Endodermal cell (in vitro differentiated cells): Measurements from ENCODE around the gene CASZ1. TPM values are rescaled to one million over a fixed set of nuclear protein-coding genes. Genes with fewer than 3 reads are reported as not detected.
A peak's percentile ranks its signal among the peaks of the same experiment; 100 is the strongest.

Experiments
- DNase-seq: peaks from one replicate; pipeline ENCODE4 v3.0.0-alpha.2; 2017
- H3K27ac ChIP-seq: 2 replicates; pipeline ENCODE4 v1.5.1; 2013; ENCODE audit warnings: mild to moderate bottlenecking, low read depth, low read length, moderate library complexity
- H3K27me3 ChIP-seq: 2 replicates; pipeline ENCODE4 v1.6.1; 2013; ENCODE audit warnings: mild to moderate bottlenecking, low read length, moderate library complexity; ENCODE audit not compliant: insufficient read depth, control insufficient read depth, poor library complexity, severe bottlenecking
- H3K36me3 ChIP-seq: 2 replicates; pipeline ENCODE4 v1.7.0; 2013; ENCODE audit warnings: mild to moderate bottlenecking, low read length, moderate library complexity; ENCODE audit not compliant: control insufficient read depth, insufficient read depth
- H3K4me1 ChIP-seq: one replicate; pipeline ENCODE4 v1.7.0; 2013; ENCODE audit warnings: low read length; ENCODE audit not compliant: control insufficient read depth, insufficient read depth
- H3K4me3 ChIP-seq: 2 replicates; pipeline ENCODE4 v1.5.1; 2013; ENCODE audit warnings: mild to moderate bottlenecking, low read length, moderate library complexity
- H3K9ac ChIP-seq: 2 replicates; pipeline ENCODE4 v1.6.1; 2013; ENCODE audit warnings: mild to moderate bottlenecking, low read length, moderate library complexity; ENCODE audit not compliant: poor library complexity, severe bottlenecking; ENCODE audit errors: extremely low read depth
- H3K9me3 ChIP-seq: 2 replicates; pipeline ENCODE4 v1.6.1; 2013; ENCODE audit warnings: mild to moderate bottlenecking, low read length, moderate library complexity; ENCODE audit not compliant: control insufficient read depth
- H3K27ac Mint-ChIP-seq: 2 replicates; pipeline ENCODE4 v1.8.0; 2020; ENCODE audit warnings: mixed read lengths
- H3K27me3 Mint-ChIP-seq: 2 replicates; pipeline ENCODE4 v1.8.0; 2021; ENCODE audit warnings: mild to moderate bottlenecking, mixed read lengths; ENCODE audit not compliant: insufficient read depth
- H3K36me3 Mint-ChIP-seq: 2 replicates; pipeline ENCODE4 v1.8.0; 2020; ENCODE audit warnings: low read depth, mixed read lengths
- H3K4me1 Mint-ChIP-seq: 2 replicates; pipeline ENCODE4 v1.8.0; 2020; ENCODE audit warnings: mixed read lengths
- H3K4me3 Mint-ChIP-seq: 2 replicates; pipeline ENCODE4 v1.8.0; 2020; ENCODE audit warnings: mild to moderate bottlenecking, moderate library complexity, mixed read lengths
- H3K9me3 Mint-ChIP-seq: 2 replicates; pipeline ENCODE4 v1.8.0; 2020; ENCODE audit warnings: mild to moderate bottlenecking, mixed read lengths
- CTCF ChIP-seq: fragments of 200-600 bp; sonication (generic); conservative IDR thresholded peaks from 2 replicates; pipeline ENCODE4 v1.5.0; 2021; ENCODE audit warnings: antibody characterized with exemption, mild to moderate bottlenecking
- WGBS, 2 experiments: methylation state at CpG; one replicate each; pipeline versions ENCODE4 v1.1.5 to v1.1.7; 2013; ENCODE audit warnings: missing lambda C conversion rate in 2 of 2, mixed read lengths in 1 of 2; ENCODE audit not compliant: insufficient coverage in 1 of 2, insufficient read length in 1 of 2; 5-methylcytosine and 5-hydroxymethylcytosine counted together
- total RNA-seq, 2 donors: library from RNA; stranded (reverse); fragmentation: NEBNext Ultra II Directional in 1 of 2; extraction: Animal tissue kit (Norgen Biotek cat#: 25700) in 1 of 2; gene quantifications; 2 replicates in 1 of 2; 3 replicates in 1 of 2; pipeline ENCODE4 v1.2.1, GENCODE V29; 2021

Gene CASZ1
- total RNA-seq, 2 donors from 2014 or later: 3.5 to 5.9 TPM

- H3K4me3 Mint-ChIP-seq: no peak overlapping the region
- H3K27me3 Mint-ChIP-seq: peaks cover 4% of the 10 kb centered on the region
- no peaks in the 10 kb centered on the region for H3K36me3 ChIP-seq
- no peak overlapping the region for H3K27ac Mint-ChIP-seq
- H3K9me3 ChIP-seq: no peaks in the 10 kb centered on the region
- peak overlapping the region; percentile 97 for H3K27ac ChIP-seq
- WGBS, 2 experiments: 84 to 96% methylated on average over 5 to 7 of the region's 7 CpGs
- no peaks in the 10 kb centered on the region for H3K36me3 Mint-ChIP-seq
- H3K4me1 ChIP-seq: no peaks in the 10 kb centered on the region
- peaks cover 10% of the 10 kb centered on the region for H3K4me1 Mint-ChIP-seq
- H3K9ac ChIP-seq: no peak overlapping the region
- no peak for DNase-seq
- H3K4me3 ChIP-seq: no peak overlapping the region
- H3K9me3 Mint-ChIP-seq: no peaks in the 10 kb centered on the region
- no peaks in the 10 kb centered on the region for H3K27me3 ChIP-seq
- TF ChIP-seq CTCF: no peak
These were observed 86.0 kb downstream of the CASZ1 start for GRCh38 chr1:10710489-10710888.

GRCh38 chr1:10709646-10710045, 86.8 kb downstream of the CASZ1 start:
- H3K36me3 ChIP-seq: no peaks in the 10 kb centered on the region
- 40 to 77% methylated on average over 2 to 19 of the region's 19 CpGs for WGBS, 2 experiments
- no peak overlapping the region for H3K9ac ChIP-seq
- peak overlapping the region; percentile 97 for H3K27ac ChIP-seq
- Mint-ChIP-seq H3K27ac (no peak overlapping the region), H3K36me3 (no peaks in the 10 kb centered on the region), H3K27me3 (peaks cover 4% of the 10 kb centered on the region), H3K9me3 (no peaks in the 10 kb centered on the region), H3K4me1 (peaks cover 7% of the 10 kb centered on the region), H3K4me3 (no peak overlapping the region)
- TF ChIP-seq CTCF: no peak
- no peak for DNase-seq
- no peaks in the 10 kb centered on the region for H3K4me1 ChIP-seq
- H3K27me3 ChIP-seq: peaks cover 5% of the 10 kb centered on the region
- no peaks in the 10 kb centered on the region for H3K9me3 ChIP-seq
- H3K4me3 ChIP-seq: no peak overlapping the region

- Mint-ChIP-seq H3K27ac (no peak overlapping the region), H3K4me3 (no peak overlapping the region)
- H3K27ac ChIP-seq: peak overlapping the region; percentile 97
These were observed 87.3 kb downstream of the CASZ1 start for GRCh38 chr1:10709165-10709564.

More at GRCh38 chr1:10709165-10709564, 87.3 kb downstream of the CASZ1 start:
- Histone ChIP-seq H3K27me3 (peaks cover 10% of the 10 kb centered on the region), H3K36me3 (no peaks in the 10 kb centered on the region), H3K9me3 (no peaks in the 10 kb centered on the region), H3K9ac (no peak overlapping the region), H3K4me3 (no peak overlapping the region), H3K4me1 (no peaks in the 10 kb centered on the region)
- Mint-ChIP-seq H3K36me3 (no peaks in the 10 kb centered on the region), H3K4me1 (peaks cover 4% of the 10 kb centered on the region), H3K9me3 (no peaks in the 10 kb centered on the region), H3K27me3 (peaks cover 4% of the 10 kb centered on the region)
- TF ChIP-seq CTCF: no peak
- WGBS, 2 experiments: 32 to 68% methylated on average over 7 to 16 of the region's 16 CpGs
- no peak for DNase-seq
